SKM-1 treated with dmso at 0.1 percent for 144 hours (cell line): ENCODE results near the gene KRT37.

Source experiments
- DNase-seq: peaks from one replicate; lab custom pipeline; 2025; ENCODE audit not compliant: unreplicated experiment; lab: John Stamatoyannopoulos, UW

KRT37 gene

GRCh38 chr17:41424111-41424635, at the start of gene KRT37:
Gene KRT37, minus strand, starts transcription at chr17:41424585. Its CDS starts 62 bp downstream, at chr17:41424523.
- no peak for DNase-seq

- DNase-seq = no peak
These were observed 44.0 kb upstream of the KRT37 start for GRCh38 chr17:41468346-41468745.

- DNase-seq = no peak
These were observed 43.2 kb upstream of the KRT37 start for GRCh38 chr17:41467561-41467960.

GRCh38 chr17:41466988-41467387, 42.6 kb upstream of the KRT37 start, which contains the start of gene KRT32:
Gene KRT32, minus strand, starts transcription at chr17:41467386. Its CDS starts 61 bp downstream, at chr17:41467325.
- no peak for DNase-seq

- no peak for DNase-seq
These were observed 40.3 kb upstream of the KRT37 start for GRCh38 chr17:41464682-41465081.

- DNase-seq = no peak
These were observed 39.8 kb upstream of the KRT37 start for GRCh38 chr17:41464173-41464572.

GRCh38 chr17:41463746-41464145, 39.4 kb upstream of the KRT37 start:
- DNase-seq = no peak

GRCh38 chr17:41462705-41463104, 38.3 kb upstream of the KRT37 start:
- DNase-seq = no peak

- DNase-seq = no peak
These were observed 33.3 kb upstream of the KRT37 start for GRCh38 chr17:41457676-41458075.

GRCh38 chr17:41456204-41456603, 31.8 kb upstream of the KRT37 start:
- DNase-seq = no peak

GRCh38 chr17:41455236-41455635, 30.9 kb upstream of the KRT37 start:
- no peak for DNase-seq

- no peak for DNase-seq
These were observed 28.7 kb upstream of the KRT37 start for GRCh38 chr17:41453066-41453465.

GRCh38 chr17:41452281-41452680, 27.9 kb upstream of the KRT37 start:
- DNase-seq = no peak

- DNase-seq = no peak
These were observed 26.9 kb upstream of the KRT37 start for GRCh38 chr17:41451154-41451728.

- no peak for DNase-seq
These were observed 24.6 kb upstream of the KRT37 start for GRCh38 chr17:41449008-41449407.

GRCh38 chr17:41448506-41448905, 24.1 kb upstream of the KRT37 start:
- no peak for DNase-seq

GRCh38 chr17:41446806-41447205, 22.4 kb upstream of the KRT37 start:
- DNase-seq = no peak

GRCh38 chr17:41444640-41445039, 20.3 kb upstream of the KRT37 start:
- no peak for DNase-seq

GRCh38 chr17:41444186-41444585, 19.8 kb upstream of the KRT37 start:
- no peak for DNase-seq

- DNase-seq = no peak
These were observed 18.4 kb upstream of the KRT37 start for GRCh38 chr17:41442739-41443138.

- DNase-seq = no peak
These were observed 16.2 kb upstream of the KRT37 start, which contains the start of gene KRT38 for GRCh38 chr17:41440531-41441033. Gene KRT38, minus strand, starts transcription at chr17:41440983. Its CDS starts 62 bp downstream, at chr17:41440921.

GRCh38 chr17:41439375-41439774, 15.0 kb upstream of the KRT37 start:
- DNase-seq = no peak

GRCh38 chr17:41437769-41438168, 13.4 kb upstream of the KRT37 start:
- no peak for DNase-seq
